Measurements from ENCODE around the gene WDR45B.

GRCh38 chr17:82604532-82604931 lies 43.7 kb downstream of the WDR45B start:
- TF ChIP-seq SNAI2 (CRISPR knock-in tag; IDR thresholded peaks at IDR 0.05) (no peak), ZFP3 (CRISPR knock-in tag; IDR thresholded peaks at IDR 0.05) (no peak), ARNTL (CRISPR knock-in tag; IDR thresholded peaks at IDR 0.05; ENCODE audit: borderline replicate concordance, low read depth) (no peak), GLIS3 (CRISPR knock-in tag; IDR thresholded peaks at IDR 0.05) (no peak), ZNF565 (CRISPR knock-in tag; conservative IDR thresholded peaks at IDR 0.05; ENCODE audit: low read depth) (no peak), RARB (CRISPR knock-in tag; IDR thresholded peaks at IDR 0.05) (no peak), TOX (CRISPR knock-in tag; IDR thresholded peaks at IDR 0.05; ENCODE audit: borderline replicate concordance) (no peak), ZC3H10 (CRISPR knock-in tag; IDR thresholded peaks at IDR 0.05) (no peak), BACH2 (CRISPR knock-in tag; IDR thresholded peaks at IDR 0.05; ENCODE audit: borderline replicate concordance) (no peak), PATZ1 (CRISPR knock-in tag; IDR thresholded peaks at IDR 0.05; ENCODE audit: borderline replicate concordance) (no peak)
